GM19035 (cell line): ENCODE measurements around the gene ASB7.
"Not testable (repeated sequence)": the region's sequence is repeated elsewhere in the genome, so short reads cannot be mapped to it uniquely, and the experiment has no call there.

Experiments
- ATAC-seq: cut with Tn5 transposase; IDR thresholded peaks from one replicate; pipeline ENCODE4 v1.9.1; 2021; ENCODE audit not compliant: unreplicated experiment

Gene ASB7

DNA sequence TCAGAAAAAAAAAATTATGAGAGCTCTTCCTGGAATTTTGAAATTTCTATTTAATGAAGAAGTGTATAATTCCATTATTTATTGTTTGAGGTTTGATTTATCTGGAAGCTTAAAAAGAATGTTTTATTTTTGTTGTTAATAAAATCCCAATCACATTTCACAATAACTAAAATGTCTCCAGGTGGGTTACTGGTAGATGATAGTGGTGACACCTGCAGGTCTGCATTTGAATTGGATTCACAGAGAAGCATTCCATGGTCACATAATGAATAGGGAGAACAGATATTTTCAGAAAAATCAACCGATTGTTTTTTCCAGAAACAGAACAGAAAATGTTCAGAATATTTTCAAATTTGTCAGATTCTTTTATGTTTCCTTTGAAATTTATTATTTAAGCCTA lies 48.3 kb downstream of the ASB7 start:
- ATAC-seq, result no peak

DNA sequence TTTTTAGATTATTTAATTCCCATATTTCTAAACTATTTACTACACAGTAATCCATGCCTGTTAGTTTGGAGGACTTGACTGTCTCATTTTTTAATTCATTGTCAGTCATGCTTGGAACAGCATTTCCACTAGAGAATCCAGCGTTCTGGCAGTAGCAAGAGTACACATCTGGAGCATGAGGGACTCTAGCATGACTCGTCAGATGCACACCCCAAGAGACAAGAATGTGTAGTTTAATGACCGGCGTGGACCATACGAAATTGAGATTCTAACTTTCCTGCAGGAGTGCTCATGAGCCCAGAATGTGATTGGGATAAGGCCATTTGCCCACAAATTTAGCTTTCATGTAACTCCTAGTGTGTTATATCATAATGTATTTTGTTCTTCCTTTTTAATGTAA lies 48.9 kb downstream of the ASB7 start:
- no peak for ATAC-seq

DNA sequence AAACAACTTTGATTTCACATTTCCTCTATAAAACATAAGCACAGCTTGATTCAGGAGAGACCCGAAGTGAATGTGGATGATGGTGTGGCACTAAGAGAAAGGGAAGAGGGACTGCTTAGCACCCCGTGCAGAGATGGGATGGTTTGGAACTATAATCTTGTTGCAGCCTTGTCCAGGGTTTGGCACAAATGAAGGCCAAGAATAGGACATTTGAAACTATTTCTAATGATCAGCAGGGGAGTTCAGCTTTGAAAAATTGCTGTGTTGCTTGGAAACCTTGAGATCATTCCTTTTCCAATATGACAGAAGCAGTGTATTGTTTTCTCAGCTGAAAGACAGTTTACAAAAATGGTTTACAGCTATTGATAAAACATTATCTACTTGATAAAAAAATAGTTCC lies 49.7 kb downstream of the ASB7 start:
- no peak for ATAC-seq

DNA sequence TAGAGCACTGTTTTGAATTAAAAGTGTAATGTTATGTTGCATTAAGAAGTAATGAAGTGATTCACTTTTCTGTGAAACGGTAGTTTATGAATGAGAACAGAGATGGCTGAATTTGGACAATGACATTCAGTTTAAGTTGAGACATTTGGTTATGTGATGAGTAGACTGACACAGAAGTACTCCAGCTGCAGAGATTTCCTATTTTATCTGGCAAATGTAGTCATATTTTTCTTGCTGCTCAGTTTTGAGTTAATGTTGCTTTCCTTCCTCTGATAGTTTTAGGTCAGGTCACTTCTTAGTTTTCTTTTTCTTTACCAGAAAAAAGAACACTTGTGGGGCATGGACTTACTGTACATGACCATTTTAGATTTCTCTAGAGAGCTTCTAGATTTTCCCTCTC lies 51.2 kb downstream of the ASB7 start:
- ATAC-seq, result no peak

DNA sequence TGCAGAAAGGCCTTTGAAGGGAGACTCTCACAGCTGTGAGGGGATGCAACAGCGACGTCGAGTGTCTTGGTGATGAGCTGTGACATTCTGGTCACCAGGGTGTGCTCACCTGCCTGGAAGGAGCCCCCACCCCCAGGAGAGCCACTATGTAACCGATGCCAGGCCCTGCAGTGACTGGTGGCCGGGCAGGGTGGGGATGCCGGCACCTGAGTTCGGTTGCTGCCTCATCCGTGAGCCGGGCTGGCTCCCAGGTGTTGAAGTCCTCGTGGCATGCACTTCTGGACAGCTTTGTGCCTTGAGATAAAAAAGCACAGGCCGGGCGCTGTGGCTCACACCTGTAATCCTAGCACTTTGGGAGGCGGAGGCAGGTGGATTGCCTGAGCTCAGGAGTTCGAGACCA lies 56.5 kb downstream of the ASB7 start:
- ATAC-seq, result no peak

DNA sequence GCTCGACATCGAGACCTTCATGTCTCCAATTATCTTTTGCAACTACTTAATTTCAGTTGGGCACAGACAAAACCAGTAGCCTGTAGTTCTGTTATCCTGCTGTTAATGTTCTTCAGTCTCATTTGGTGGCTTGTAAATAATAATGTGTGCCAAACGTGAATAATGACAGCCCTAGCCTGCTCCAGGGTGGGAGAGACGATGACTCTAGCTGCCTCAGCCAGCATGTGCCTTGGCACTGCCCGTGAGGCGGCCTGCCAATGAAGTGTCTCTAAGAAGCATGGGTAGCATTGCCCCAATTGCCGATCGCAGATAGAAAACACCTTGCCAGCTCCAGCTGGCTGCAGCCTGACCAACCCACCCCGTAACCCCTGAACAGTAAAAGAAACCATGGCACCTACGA lies 58.8 kb downstream of the ASB7 start:
- ATAC-seq, result no peak

DNA sequence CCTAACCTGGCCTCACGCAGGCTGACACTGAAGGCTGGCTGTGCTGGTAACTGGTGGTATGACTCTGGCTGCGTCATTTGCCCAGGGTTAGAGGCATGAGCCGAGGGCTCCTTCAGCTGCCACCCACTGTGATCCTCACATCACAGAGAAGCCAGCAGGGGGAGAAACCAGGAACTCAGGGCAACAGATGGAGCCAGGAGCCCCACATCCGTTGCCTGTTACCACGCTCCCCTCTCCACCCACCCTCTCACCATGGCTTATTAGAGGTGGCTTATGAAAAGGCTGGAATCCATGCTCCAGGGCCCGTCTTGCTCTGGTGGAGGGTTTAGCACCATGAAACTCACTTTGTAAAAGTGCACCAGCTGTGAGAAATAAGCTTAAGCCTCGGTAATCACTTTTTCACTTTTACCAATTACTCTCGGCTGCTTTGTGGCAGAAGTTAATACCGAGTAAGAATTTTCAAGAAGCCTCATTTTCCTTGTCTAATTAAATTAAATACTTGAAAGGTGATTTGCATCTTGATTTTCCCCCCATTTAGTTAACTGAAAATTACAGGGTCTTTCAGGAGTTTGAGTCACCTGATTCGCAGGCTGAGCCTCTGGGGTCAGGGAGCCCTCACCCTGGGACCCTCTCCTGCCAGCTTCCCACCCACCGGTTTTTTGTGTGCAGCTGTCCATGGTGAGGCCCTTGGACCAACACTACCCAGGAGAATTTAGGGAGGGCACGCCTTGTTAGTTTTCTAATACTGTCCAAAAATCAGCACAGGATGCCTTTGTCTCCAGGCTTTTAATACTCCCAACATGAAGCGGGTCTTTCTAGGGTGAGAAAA lies 60.9 kb downstream of the ASB7 start:
- ATAC-seq, result no peak

DNA sequence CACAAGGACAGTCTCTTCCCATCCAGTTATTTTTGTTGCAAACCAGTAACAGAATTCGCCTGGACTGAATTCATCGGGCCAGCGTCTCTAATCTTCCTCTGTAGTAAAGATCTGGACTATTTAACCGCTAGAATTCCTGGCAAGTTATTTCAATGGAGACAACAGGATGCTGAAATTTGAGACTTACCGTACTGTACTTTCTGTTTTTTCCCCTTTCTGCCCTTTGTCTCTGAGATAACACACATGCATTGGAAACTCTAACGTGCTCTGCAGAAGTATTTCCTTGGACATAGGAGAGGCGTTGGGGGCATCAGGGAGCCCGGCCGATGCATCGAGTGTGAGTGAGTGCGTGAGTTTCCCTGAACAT lies 61.5 kb downstream of the ASB7 start:
- no peak for ATAC-seq

DNA sequence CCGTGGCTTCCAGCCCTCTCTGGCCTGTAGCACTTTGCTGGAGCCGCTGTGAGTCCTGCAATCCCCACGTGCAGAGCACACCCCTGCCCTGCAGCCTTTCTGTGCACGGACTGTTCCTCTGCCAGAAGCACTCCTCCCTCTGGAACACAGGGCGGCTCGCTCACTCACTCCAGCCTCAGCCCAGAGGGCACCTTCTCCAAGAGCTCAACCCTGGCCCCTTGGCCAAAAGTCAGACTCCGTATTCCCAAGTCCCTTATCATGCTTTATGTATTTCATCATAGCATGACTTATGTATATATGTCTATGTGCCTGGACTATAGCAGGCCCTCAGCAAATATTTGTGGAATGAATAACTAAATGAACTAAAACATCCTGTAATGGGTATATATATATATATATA lies 63.2 kb downstream of the ASB7 start:
- no peak for ATAC-seq

DNA sequence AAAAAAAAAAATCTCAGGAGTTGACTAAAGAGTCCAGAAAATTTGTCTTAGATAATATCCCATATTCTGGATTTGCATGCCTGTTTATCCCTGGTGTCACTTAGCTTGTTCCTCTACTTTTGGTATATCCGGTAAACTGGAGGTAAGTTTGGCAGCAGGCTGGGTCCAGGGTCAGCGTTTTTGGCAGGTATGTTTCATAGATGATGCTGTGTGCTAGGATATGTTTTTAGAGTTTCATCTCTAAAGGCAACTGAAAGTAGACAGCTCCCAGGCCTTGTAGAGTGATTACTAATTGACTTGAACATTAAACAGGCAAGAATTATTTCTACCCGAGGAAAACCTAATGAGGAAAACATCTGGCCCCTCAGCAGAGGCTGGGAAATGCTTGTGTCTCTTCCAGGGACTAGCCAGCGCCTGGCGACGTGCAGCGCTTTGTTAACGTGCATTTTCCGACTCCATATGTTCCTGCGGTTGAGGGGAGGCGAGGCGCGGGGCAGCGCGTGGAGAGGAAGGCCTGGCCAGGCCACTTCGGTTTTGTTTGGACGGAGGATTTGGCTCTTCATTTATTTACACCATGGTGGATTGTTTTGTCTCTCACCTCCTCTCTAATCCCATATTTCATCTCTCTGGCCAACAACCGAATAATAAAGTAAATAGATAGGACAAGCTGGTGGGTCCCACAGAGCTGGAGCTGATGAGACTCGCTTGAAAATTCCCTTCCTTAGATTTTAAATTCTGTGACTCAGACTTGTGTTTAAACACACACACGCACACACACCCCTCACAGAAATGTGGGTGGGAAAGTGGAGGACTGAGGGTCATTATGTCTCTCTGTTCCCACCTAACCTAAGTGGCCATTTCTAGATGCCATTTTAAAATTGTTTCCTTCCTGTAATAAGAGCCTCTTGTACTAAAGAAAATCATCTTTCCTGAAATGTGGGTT lies 65.3 kb downstream of the ASB7 start:
- no peak for ATAC-seq

DNA sequence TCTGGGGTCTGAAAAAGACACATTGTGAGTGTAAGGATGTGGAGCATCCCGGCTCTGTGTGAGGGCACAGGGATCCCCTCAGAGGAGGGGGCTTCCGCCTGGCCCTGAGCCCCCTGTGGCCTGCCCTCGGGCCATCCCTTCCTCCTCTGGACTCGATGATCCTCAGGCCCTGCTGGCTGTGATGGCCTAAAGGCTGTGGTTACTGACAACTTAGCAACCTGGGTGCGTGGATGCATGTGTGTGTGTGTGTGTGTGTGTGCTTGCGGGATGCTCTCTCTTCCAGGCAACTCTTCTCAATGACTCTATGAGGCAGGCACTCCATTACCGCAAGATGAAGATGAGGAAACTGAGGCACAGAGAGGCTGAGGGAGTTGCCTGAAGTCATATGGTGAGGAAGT lies 66.0 kb downstream of the ASB7 start:
- ATAC-seq, result no peak

DNA sequence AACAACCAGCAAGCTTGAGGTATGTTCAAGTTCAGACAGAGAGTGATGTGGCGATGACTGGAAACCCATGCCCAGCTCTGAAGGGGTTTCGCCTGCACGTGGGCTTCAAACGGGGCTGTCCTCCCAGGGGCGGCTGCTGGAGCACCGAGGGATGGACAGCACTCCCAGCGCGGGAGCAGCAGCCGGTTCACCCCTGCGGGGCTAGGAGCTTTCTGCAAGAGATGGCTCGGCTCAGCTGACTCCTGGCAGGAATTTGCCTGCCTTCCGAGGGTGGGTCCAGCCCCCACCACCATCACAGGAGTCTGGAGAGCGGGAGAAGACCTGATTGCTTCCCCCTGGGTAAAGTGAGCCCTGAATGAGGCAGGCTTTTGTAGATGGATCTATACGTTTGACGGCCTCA lies 66.9 kb downstream of the ASB7 start:
- ATAC-seq, result no peak

DNA sequence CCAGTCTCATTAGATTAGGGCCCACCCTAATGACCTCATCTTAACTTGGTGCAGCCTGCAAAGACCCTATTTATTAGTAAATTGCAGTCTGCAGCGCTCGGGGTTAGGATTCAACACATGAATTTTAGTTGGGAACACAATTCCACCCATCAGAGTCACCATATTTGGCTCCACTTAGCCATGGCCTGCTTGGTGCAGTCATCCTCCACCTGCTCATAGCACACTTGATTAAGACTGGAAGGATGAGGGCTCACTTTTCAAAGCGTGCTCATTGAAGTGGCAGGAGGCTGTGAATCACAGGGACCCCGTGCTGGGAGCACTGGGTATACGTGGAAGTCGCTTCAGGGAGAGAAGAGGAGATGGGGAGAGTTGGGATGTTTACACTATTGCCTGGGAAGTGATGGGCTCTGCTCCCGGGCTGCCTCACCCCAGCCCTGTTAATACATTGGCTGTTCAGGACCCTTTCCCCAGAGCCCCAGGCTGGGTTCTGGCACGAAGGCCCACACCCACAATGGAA lies 68.2 kb downstream of the ASB7 start:
- ATAC-seq, result no peak

DNA sequence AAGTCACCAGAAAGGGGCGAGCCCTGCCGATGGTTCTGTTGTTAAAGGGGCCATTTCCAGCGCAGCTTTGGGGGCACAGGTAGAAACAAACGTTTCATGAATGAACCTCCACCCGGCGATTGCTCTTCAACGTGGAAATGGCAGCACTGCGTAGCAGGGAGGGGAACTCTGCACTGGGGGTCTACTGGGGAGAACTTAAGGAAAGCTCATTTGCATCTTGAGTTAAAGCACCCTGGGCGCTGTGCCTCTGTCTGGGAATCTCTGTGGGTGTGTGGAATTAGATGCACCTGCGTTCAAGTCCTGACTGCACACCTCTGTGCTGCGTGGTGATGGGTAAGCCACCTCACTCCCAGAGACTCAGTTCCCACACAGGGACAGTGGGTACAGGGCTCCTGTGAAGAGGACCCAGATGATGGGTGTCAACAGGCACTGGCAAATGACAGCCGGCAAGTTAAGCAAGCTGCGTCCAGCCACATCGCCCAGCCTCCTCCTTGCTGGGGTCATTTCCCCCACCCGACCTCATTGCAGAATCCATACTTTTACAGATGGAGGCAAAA lies 68.8 kb downstream of the ASB7 start:
- ATAC-seq, result no peak

DNA sequence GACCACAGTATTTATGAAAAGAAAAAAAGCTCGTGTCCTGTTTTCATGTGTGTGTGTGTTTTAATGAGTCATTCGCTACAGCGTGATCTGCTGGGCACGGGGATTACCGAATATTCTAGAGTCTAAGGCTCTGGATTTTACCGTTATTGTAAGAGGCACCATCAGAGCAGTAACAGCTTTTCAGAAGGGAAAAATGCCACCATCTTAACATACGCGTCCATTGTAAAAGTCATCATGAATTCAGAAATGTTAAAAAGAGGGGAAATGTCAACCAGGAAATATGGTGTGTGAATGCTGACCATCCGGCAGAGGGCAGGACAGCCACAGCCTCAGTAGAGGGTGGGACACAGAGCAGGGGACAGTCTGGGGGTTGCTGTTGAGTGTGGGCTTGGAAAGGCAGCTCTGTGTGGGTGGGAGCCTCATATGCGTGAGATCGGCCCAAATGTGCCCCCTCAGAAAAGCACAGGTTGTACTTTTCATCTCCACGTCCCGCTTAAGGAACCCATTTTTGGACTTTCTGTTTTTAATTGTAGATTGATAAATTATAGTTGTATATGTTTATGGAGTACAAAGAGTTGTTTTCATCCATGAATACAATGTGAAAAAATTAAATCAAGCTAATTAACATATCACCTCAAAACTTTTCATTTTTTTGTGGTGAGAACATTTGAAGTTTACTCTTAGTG lies 69.6 kb downstream of the ASB7 start:
- no peak for ATAC-seq

DNA sequence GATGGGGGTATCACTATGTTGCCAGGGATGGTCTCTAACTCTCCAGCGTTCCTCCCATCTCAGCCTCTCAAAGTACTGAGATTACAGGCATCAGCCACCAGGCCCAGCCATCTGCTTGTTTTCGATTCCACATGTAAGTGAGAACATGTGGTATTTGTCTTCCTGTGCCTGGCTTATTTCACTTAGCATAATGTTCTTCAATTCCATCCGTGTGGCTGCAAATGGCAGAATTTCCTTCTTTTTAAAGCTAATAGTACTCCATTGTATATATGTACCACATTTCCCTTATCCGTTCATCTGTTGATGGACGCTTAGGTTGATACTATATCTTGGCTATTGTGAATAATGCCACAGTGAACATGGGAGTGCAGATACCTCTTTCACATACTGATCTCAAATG lies 70.6 kb downstream of the ASB7 start:
- no peak for ATAC-seq

DNA sequence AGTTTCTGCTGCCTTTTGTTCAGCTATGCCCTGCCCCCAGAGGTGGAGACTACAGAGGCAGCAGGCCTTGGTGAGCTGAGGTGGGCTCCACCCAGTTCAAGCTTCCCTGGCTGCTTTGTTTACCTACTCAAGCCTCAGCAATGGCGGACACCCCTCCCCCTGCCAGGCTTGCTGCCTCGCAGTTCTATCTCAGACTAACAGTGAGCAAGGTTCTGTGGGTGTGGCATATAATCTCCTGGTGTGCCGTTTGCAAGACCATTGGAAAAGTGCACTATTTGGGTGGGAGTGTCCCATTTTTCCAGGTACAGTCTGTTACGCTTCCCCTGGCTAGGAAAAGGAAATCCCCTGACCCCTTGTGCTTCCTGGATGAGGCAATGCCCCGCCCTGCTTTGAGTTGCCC lies 76.8 kb downstream of the ASB7 start:
- not testable (repeated sequence) for ATAC-seq

DNA sequence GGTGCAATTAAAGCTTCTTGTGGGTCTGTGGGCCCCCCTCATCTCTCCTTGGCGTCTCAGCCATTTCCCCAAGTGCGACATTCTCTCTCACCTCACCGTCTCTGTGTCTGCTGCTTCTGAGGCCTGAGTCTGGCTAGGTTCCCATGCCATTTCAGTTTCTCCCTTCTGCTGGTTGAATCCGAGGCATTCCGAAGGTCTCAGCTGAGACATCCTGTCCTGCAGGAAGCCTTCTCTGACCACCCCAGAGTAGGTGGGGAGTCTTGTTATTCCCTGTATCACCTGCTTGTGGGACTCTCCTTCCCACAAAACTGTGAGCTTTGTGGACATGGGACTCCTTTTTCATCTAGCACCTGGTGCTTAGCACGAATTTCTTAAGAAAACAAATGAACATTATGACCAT lies 78.3 kb downstream of the ASB7 start:
- no peak for ATAC-seq

DNA sequence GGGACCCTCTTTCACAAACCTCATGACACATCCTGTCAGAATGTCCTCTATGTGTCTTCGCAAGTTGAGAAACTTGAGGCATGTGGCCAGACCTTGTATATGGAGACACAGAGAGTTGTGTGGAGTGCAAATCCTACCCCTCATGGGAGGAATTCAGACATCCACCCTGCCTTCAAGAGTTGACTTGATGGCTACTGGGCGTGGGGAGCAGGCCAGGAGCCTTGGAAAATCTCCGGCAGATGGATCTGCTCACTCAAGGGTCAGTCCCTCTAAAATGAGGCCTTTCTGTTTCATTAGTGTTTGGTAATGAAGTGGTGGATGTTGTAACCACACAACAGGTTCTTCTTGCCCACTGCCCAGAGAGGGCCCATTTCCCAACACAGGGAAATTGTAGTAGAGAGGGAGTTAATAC lies 79.0 kb downstream of the ASB7 start:
- ATAC-seq, result no peak

DNA sequence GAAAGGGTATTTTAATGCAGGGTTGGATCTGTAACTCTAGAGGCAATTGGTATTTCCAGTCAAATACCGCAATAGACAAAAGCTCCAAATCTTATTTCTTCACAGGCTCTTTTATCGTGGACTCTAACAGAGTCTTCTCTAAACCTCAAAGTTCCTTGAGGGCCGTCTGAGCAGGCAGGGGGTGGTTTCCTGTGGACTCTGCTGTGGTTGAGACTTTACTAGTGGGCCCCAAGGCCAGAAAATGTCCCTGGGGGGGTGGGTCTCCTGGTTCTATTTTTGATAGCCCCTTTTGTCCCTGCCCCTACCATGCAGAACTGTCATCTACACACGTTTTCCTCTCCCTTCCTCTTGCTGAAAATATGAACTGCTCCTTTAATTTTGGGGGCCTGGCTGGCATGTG lies 80.1 kb downstream of the ASB7 start:
- no peak for ATAC-seq

DNA sequence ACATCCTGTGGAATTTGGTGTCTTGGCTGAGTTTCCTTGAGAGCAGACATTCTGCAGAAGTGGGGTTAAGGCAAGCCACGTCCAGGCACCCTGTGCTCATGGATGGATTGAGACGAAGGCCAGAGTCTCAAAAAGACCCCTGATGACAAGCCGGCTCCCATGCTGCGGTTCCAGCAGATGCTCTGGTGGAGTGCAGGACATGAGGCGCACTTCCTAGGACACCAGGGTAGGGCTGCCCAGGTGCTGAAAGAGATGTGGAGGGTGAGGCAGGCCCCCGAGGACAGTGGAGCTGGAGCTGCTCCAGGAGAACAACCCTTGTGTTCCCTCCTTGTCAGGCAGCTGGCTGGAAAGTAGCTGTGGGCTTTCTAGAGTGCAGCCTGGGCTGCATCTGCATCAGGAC lies 81.0 kb downstream of the ASB7 start:
- no peak for ATAC-seq
